Brain microvascular endothelial cell (primary cell): ENCODE results near the gene GCG.
A peak's percentile ranks its signal among the peaks of the same experiment; 100 is the strongest.

Experiments used
- DNase-seq: peaks from one replicate; pipeline ENCODE4 v3.0.0-alpha.2; 2020
- H3K27ac ChIP-seq: fragments of 250-450 bp; sonication (Bioruptor Pico); 2 replicates; pipeline ENCODE4 v1.5.1; 2020; ENCODE audit warnings: mild to moderate bottlenecking, moderate library complexity
- H3K27me3 ChIP-seq: fragments of 250-450 bp; sonication (Bioruptor Pico); replicated peaks from 2 replicates; pipeline ENCODE4 v1.5.1; 2020; ENCODE audit warnings: mild to moderate bottlenecking
- H3K36me3 ChIP-seq: fragments of 250-450 bp; sonication (Bioruptor Pico); replicated peaks from 2 replicates; pipeline ENCODE4 v1.5.1; 2020; ENCODE audit warnings: mild to moderate bottlenecking
- H3K4me3 ChIP-seq: 2 replicates; pipeline ENCODE4 v1.5.1; 2011; ENCODE audit warnings: low read depth, mild to moderate bottlenecking, control low read depth, low read length, moderate library complexity
- CTCF ChIP-seq: IDR thresholded peaks from 2 replicates; pipeline ENCODE4 v1.5.1; 2011; ENCODE audit warnings: low read depth, mild to moderate bottlenecking, moderate library complexity, low read length, control low read depth, inconsistent platforms; ENCODE audit errors: missing control alignments
- in situ Hi-C: cut with HindIII; loops from 2 replicates; pipeline ENCODE4 v1.10.0; 2017; ENCODE audit warnings: low sequenced_read_pairs, low pct_ligation_motif_present

The GCG gene

GRCh38 chr2:162126111-162126519 lies 25.9 kb downstream of the GCG start:
- H3K27me3 ChIP-seq, result no peaks in the 10 kb centered on the region
- DNase-seq, result no peak
- no peak overlapping the region for H3K4me3 ChIP-seq
- no peak for TF ChIP-seq CTCF
- no peak overlapping the region for H3K27ac ChIP-seq
- in situ Hi-C loops, result no loop called here
- H3K36me3 ChIP-seq, result no peaks in the 10 kb centered on the region

GRCh38 chr2:162125138-162125537 lies 26.9 kb downstream of the GCG start:
- H3K27ac ChIP-seq, result no peak overlapping the region
- no peak overlapping the region for H3K4me3 ChIP-seq
- no peaks in the 10 kb centered on the region for H3K36me3 ChIP-seq
- TF ChIP-seq CTCF, result no peak
- no peak for DNase-seq
- in situ Hi-C loops, result no loop called here
- no peaks in the 10 kb centered on the region for H3K27me3 ChIP-seq

- Histone ChIP-seq H3K27me3 (no peaks in the 10 kb centered on the region), H3K36me3 (no peaks in the 10 kb centered on the region), H3K4me3 (no peak overlapping the region), H3K27ac (no peak overlapping the region)
- TF ChIP-seq CTCF, result peak; percentile 36
- DNase-seq, result no peak
- in situ Hi-C loops, result no loop called here
Observed at GRCh38 chr2:162123806-162124758, 28.0 kb downstream of the GCG start.

GRCh38 chr2:162118166-162119031 lies 33.6 kb downstream of the GCG start:
- H3K27ac ChIP-seq, result no peak overlapping the region
- H3K27me3 ChIP-seq, result no peaks in the 10 kb centered on the region
- in situ Hi-C loops, result no loop called here
- TF ChIP-seq CTCF, result no peak
- H3K4me3 ChIP-seq, result no peak overlapping the region
- no peaks in the 10 kb centered on the region for H3K36me3 ChIP-seq
- DNase-seq, result peak; percentile 32

GRCh38 chr2:162116352-162116751 lies 35.7 kb downstream of the GCG start:
- in situ Hi-C loops, result no loop called here
- TF ChIP-seq CTCF, result no peak
- Histone ChIP-seq H3K36me3 (no peaks in the 10 kb centered on the region), H3K4me3 (no peak overlapping the region), H3K27ac (no peak overlapping the region), H3K27me3 (no peaks in the 10 kb centered on the region)
- no peak for DNase-seq
